ENCODE measurements around the gene PDE1A. TPM values are rescaled to one million over a fixed set of nuclear protein-coding genes. Genes with fewer than 3 reads are reported as not detected.

Gene PDE1A
- total RNA-seq, 1 donor from 2014 or later = 14.5 TPM

- Histone ChIP-seq H3K27me3 (no peaks in the 10 kb centered on the region), H3K4me3 (no peak overlapping the region), H3K36me3 (no peaks in the 10 kb centered on the region), H3K9me3 (no peaks in the 10 kb centered on the region), H3K4me1 (no peaks in the 10 kb centered on the region), H3K27ac (no peak overlapping the region)
- no peak for DNase-seq (ENCODE audit: extremely low spot score in 2 of 2)
- intact Hi-C loops (cut with DNase I) = no loop called here
- TF ChIP-seq, protein P1, sequence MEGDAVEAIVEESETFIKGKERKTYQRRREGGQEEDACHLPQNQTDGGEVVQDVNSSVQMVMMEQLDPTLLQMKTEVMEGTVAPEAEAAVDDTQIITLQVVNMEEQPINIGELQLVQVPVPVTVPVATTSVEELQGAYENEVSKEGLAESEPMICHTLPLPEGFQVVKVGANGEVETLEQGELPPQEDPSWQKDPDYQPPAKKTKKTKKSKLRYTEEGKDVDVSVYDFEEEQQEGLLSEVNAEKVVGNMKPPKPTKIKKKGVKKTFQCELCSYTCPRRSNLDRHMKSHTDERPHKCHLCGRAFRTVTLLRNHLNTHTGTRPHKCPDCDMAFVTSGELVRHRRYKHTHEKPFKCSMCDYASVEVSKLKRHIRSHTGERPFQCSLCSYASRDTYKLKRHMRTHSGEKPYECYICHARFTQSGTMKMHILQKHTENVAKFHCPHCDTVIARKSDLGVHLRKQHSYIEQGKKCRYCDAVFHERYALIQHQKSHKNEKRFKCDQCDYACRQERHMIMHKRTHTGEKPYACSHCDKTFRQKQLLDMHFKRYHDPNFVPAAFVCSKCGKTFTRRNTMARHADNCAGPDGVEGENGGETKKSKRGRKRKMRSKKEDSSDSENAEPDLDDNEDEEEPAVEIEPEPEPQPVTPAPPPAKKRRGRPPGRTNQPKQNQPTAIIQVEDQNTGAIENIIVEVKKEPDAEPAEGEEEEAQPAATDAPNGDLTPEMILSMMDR (IDR thresholded peaks at IDR 0.05) = no peak
- TF ChIP-seq POLR2A (IDR thresholded peaks at IDR 0.05) (no peak), POLR2AphosphoS5 (IDR thresholded peaks at IDR 0.05; ENCODE audit: insufficient read depth in 1 of 2, low read depth in 1 of 2) (no peak)
These were observed 205.8 kb downstream of the PDE1A start for GRCh38 chr2:182220998-182221397.

GRCh38 chr2:182220335-182220734 lies 206.5 kb downstream of the PDE1A start:
- intact Hi-C loops (cut with DNase I) = no loop called here
- Histone ChIP-seq H3K4me3 (no peak overlapping the region), H3K9me3 (no peaks in the 10 kb centered on the region), H3K36me3 (no peaks in the 10 kb centered on the region), H3K27ac (no peak overlapping the region), H3K4me1 (no peaks in the 10 kb centered on the region), H3K27me3 (no peaks in the 10 kb centered on the region)
- DNase-seq (ENCODE audit: extremely low spot score in 2 of 2) = no peak
- TF ChIP-seq POLR2A (IDR thresholded peaks at IDR 0.05) = no peak
- TF ChIP-seq POLR2AphosphoS5 (IDR thresholded peaks at IDR 0.05; ENCODE audit: insufficient read depth in 1 of 2, low read depth in 1 of 2) = no peak
- TF ChIP-seq, protein P1 (IDR thresholded peaks at IDR 0.05) = no peak

- DNase-seq (ENCODE audit: extremely low spot score in 2 of 2) = no peak
- Histone ChIP-seq H3K4me3 (no peak overlapping the region), H3K27ac (no peak overlapping the region), H3K36me3 (no peaks in the 10 kb centered on the region), H3K4me1 (no peaks in the 10 kb centered on the region), H3K9me3 (no peaks in the 10 kb centered on the region), H3K27me3 (no peaks in the 10 kb centered on the region)
- no peak for TF ChIP-seq POLR2A (IDR thresholded peaks at IDR 0.05)
- intact Hi-C loops (cut with DNase I) = no loop called here
These were observed 216.2 kb downstream of the PDE1A start for GRCh38 chr2:182210669-182211068.

- DNase-seq (ENCODE audit: extremely low spot score in 2 of 2) = no peak
- intact Hi-C loops (cut with DNase I) = no loop called here
- H3K4me3 ChIP-seq = no peak overlapping the region
These were observed 218.4 kb downstream of the PDE1A start for GRCh38 chr2:182208421-182208820.

DNA sequence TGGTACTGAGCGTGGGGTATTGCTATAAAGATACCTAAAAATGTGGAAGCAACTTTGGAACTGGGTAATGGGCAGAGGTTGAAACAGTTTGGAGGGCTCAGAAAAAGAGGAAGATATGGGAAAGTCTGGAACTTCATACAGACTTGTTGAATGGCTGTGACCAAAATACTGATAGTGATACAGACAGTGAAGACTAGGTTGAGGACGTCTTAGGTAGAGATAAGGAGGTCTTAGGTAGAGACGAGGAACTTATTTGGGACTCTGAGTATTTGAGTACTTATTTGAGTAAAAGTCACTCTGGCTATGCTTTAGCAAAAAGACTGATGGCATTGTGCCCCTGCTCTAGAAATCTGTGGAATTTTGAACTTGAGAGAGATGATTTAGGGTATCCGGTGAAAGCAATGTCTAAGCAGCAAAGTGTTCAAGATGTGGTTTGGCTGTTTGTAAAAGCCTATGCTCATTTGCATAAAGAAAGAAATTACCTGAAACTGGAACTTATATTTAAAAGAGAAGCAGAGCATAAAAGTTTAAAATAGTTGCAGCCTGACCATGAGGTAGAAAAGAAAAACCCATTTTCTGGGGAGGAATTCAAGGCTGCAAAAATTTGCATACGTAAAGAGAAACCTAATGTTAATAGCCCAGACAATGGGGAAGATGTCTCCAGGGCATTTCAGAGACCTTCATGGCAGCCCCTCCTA lies 219.6 kb downstream of the PDE1A start:
- TF ChIP-seq, protein P1 (IDR thresholded peaks at IDR 0.05) = no peak
- Histone ChIP-seq H3K9me3 (no peaks in the 10 kb centered on the region), H3K4me1 (no peaks in the 10 kb centered on the region), H3K36me3 (no peaks in the 10 kb centered on the region), H3K4me3 (no peak overlapping the region), H3K27me3 (no peaks in the 10 kb centered on the region), H3K27ac (no peak overlapping the region)
- DNase-seq (ENCODE audit: extremely low spot score in 2 of 2) = no peak
- intact Hi-C loops (cut with DNase I) = no loop called here

More at GRCh38 chr2:182208421-182208820, 218.4 kb downstream of the PDE1A start:
- no peaks in the 10 kb centered on the region for H3K36me3 ChIP-seq
- H3K9me3 ChIP-seq = no peaks in the 10 kb centered on the region
- H3K27ac ChIP-seq = no peak overlapping the region
- H3K27me3 ChIP-seq = no peaks in the 10 kb centered on the region
- H3K4me1 ChIP-seq = no peaks in the 10 kb centered on the region
- TF ChIP-seq, protein P1 (IDR thresholded peaks at IDR 0.05) = no peak
